Measurements from ENCODE around the gene NDUFS7. TPM values are rescaled to one million over a fixed set of nuclear protein-coding genes. Genes with fewer than 3 reads are reported as not detected.

Gene NDUFS7
- total and polyA plus RNA-seq, 8 donors, result 31.6 to 217 (median 117) TPM

DNA sequence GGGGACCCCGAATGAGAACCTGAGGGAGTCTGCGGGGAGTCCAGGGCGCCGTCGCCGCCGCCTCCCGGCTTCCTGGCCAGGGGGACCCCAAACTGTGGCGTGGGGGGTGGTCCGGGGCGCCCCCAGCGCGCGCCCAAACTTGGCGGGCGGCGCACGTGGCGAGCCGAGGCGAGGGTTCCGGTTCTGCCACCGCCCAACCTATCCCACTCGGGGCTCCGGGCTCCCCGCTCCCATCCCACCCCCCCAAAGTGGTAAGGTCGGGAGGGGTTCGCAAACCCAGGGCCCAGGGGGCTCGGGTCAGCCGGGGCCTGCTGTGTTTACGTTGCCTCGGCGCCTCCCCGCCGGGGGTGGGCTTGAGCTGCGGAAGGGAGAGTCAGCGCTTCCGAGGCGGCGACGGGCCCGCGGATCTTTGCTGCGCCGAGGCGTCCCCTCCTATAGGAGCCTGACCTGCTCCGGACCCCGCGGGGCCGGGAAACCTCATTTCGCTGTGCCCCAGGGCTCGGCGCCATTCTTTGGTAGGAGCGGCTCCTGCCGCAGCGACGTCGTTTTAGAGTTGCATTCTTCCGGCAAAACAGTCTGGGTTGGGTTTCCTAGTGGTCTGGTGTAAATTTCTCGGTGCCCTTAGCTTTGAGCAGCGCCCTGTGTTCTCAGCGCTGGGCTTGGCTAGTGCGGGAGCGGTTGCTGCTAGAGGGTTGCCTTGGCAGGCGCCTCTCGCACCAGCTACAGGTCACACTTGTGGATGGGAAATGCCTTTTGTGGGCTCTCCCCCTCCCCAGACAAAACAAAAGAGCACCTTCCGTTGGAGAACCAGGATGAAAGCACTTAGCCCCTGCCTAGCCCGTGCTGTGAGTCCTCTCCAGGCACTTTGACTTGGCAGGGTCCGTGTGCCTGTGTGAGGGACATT lies 24.8 kb downstream of the NDUFS7 start:
- Histone ChIP-seq H3K4me3 (peak overlapping the region; percentile 97 to 100 (median 100)), H3K9me3 (no peaks in the 10 kb centered on the region), H3K27me3 (peaks cover 0 to under 1% (median 0%) of the 10 kb centered on the region in 3 donors), H3K27ac (peak overlapping the region; percentile 88 to 98 (median 96)), H3K4me1 (peaks cover 46 to 69% (median 65%) of the 10 kb centered on the region in 4 donors), H3K36me3 (peaks cover 12 to 22% (median 18%) of the 10 kb centered on the region in 4 donors)
- intact Hi-C loops (cut with DNase I; ENCODE audit: low total_unique reads), result no loop called here
- 0 to 3% (median 0%) methylated on average over 11 to 69 of the region's 69 CpGs for WGBS, 5 donors
- TF ChIP-seq EP300 (IDR thresholded peaks at IDR 0.05) (no peak), POLR2AphosphoS5 (IDR thresholded peaks at IDR 0.05) (no peak), POLR2A (IDR thresholded peaks at IDR 0.05) (no peak)
- TF ChIP-seq, protein P1, sequence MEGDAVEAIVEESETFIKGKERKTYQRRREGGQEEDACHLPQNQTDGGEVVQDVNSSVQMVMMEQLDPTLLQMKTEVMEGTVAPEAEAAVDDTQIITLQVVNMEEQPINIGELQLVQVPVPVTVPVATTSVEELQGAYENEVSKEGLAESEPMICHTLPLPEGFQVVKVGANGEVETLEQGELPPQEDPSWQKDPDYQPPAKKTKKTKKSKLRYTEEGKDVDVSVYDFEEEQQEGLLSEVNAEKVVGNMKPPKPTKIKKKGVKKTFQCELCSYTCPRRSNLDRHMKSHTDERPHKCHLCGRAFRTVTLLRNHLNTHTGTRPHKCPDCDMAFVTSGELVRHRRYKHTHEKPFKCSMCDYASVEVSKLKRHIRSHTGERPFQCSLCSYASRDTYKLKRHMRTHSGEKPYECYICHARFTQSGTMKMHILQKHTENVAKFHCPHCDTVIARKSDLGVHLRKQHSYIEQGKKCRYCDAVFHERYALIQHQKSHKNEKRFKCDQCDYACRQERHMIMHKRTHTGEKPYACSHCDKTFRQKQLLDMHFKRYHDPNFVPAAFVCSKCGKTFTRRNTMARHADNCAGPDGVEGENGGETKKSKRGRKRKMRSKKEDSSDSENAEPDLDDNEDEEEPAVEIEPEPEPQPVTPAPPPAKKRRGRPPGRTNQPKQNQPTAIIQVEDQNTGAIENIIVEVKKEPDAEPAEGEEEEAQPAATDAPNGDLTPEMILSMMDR (IDR thresholded peaks at IDR 0.05), result no peak
- peak; percentile 51 to 82 for DNase-seq

DNA sequence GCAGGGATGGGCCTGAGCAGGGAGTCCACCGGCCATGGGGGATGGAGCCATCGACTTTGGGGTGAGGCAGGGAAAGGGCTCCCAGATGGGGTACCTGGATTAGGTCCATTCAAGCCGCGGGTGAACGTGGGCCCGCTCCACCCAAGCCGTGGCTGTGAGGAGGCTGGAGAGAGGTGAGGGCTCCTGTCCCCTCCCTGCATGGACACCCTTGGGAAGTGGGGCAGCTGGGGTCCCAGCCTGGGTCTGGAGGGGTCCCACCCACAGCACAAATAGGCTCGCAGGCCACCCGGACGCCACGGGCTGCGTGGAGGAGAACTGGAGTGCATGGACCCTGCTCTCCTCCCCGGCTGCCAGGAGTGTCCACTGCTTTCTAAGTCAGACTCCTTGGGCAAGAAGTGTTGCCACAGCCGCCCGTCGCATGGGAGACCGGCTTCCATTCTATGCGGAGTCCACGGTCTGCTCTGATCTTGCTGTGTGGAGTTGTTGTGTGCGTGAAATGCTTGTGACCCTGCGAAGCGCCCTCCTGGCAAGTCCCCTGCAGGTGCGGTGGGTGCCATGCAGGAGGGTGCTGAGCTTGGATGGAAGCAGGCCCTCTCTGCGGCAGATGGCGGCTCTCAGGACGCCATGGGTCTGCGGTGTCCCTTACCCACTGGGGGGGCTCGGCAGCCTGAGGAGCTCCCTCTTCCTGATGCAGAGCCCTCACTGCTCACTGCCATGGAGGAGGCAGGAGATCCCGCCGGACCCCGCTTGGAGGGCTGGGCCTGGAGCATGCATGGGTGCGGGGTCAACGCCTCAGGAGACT lies 25.7 kb downstream of the NDUFS7 start:
- H3K36me3 ChIP-seq, result peaks cover 13 to 27% (median 20%) of the 10 kb centered on the region in 4 donors
- intact Hi-C loops (cut with DNase I; ENCODE audit: low total_unique reads), result no loop called here
- H3K9me3 ChIP-seq, result no peaks in the 10 kb centered on the region
- H3K27me3 ChIP-seq, result no peaks in the 10 kb centered on the region
- H3K27ac ChIP-seq, result peak overlapping the region; percentile 88 to 98 (median 96)
- H3K4me1 ChIP-seq, result peaks cover 55 to 77% (median 73%) of the 10 kb centered on the region in 4 donors
- 30 to 49% (median 42%) methylated on average over 20 to 33 of the region's 33 CpGs for WGBS, 5 donors
- DNase-seq, result no peak
- peak overlapping the region; percentile 97 to 100 (median 100) for H3K4me3 ChIP-seq
- no peak for TF ChIP-seq EP300 (IDR thresholded peaks at IDR 0.05)
- TF ChIP-seq, protein P1 (IDR thresholded peaks at IDR 0.05), result no peak
- no peak for TF ChIP-seq POLR2AphosphoS5 (IDR thresholded peaks at IDR 0.05)
- no peak for TF ChIP-seq POLR2A (IDR thresholded peaks at IDR 0.05)

DNA sequence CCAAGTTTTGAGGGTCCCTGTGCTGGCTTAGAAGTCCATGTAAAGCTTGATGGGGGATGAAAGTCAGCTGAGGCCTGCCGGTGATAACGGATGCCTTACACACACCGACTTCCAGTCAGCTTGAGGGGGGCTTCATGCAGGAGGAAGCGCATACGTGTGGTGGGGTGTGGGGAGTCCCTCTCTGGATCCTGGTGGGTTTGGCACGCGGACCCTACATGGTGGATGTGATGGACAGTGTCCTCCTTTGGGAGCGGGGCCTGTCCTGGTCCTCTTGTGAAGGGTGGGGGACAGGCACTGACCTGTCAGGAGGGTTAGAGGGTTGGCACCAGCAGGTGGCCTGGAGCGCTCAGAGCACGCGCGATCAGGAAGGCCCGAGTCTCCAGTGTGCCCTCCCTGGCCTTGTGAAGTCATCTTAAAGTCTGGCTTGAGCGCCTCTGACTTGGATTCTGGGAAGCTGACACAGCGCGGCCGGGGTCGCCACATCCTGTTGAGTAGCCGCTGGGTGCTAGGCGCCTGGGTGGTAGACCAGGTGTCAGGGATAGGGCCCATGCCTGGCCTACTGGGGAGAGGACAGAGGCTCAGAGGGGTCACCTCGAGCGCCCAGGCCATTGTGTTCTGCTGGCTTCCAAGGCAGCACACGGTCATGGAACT lies 26.6 kb downstream of the NDUFS7 start:
- DNase-seq, result no peak
- H3K9me3 ChIP-seq, result no peaks in the 10 kb centered on the region
- WGBS, 5 donors, result 68 to 73% (median 70%) methylated on average over 13 to 23 of the region's 23 CpGs
- intact Hi-C loops (cut with DNase I; ENCODE audit: low total_unique reads), result no loop called here
- H3K4me3 ChIP-seq, result peak overlapping the region in 2 of 4 donors; percentile 97 to 99
- peaks cover 13 to 27% (median 20%) of the 10 kb centered on the region in 4 donors for H3K36me3 ChIP-seq
- peak overlapping the region in 4 of 5 donors; percentile 58 to 98 (median 96) for H3K27ac ChIP-seq
- H3K4me1 ChIP-seq, result peaks cover 63 to 85% (median 82%) of the 10 kb centered on the region in 4 donors
- H3K27me3 ChIP-seq, result no peaks in the 10 kb centered on the region
- no peak for TF ChIP-seq EP300 (IDR thresholded peaks at IDR 0.05)
- TF ChIP-seq POLR2AphosphoS5 (IDR thresholded peaks at IDR 0.05), result no peak
- no peak for TF ChIP-seq POLR2A (IDR thresholded peaks at IDR 0.05)

DNA sequence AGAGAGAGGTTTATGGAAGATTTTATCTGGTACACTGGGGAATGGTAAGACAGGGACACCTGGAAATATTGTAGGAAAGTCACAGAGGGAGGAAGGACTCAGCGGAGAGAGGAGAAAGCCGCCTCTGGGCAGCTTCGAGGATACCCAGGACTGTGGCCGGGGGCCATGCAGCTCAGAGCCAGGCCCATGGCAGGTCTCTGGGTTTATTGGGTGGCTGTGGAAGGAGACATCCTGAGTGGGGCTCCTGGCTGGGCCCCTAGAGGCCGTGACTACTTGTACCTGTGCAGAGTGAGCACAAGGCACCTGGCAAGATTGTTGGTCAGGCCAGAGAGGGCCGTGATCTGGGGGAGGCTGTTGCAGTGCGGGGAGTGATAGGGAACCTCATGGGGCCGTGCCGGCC lies 27.1 kb downstream of the NDUFS7 start:
- 67 to 80% (median 70%) methylated on average over 6 to 9 of the region's 9 CpGs for WGBS, 5 donors
- H3K4me1 ChIP-seq, result peaks cover 68 to 90% (median 86%) of the 10 kb centered on the region in 4 donors
- no peaks in the 10 kb centered on the region for H3K27me3 ChIP-seq
- intact Hi-C loops (cut with DNase I; ENCODE audit: low total_unique reads), result no loop called here
- H3K27ac ChIP-seq, result peak overlapping the region in 4 of 5 donors; percentile 58 to 98 (median 96)
- TF ChIP-seq, protein P1 (IDR thresholded peaks at IDR 0.05), result no peak
- no peak for TF ChIP-seq EP300 (IDR thresholded peaks at IDR 0.05)
- TF ChIP-seq POLR2AphosphoS5 (IDR thresholded peaks at IDR 0.05), result no peak
- TF ChIP-seq POLR2A (IDR thresholded peaks at IDR 0.05), result no peak
- DNase-seq, result no peak
- no peaks in the 10 kb centered on the region for H3K9me3 ChIP-seq
- peaks cover 13 to 27% (median 20%) of the 10 kb centered on the region in 4 donors for H3K36me3 ChIP-seq
- peak overlapping the region in 2 of 4 donors; percentile 97 to 99 for H3K4me3 ChIP-seq

All from stomach (tissue), 9 donors.